Stimulated activated CD8-positive, alpha-beta memory T cell treated with anti-CD3 and anti-CD28 coated beads, Interleukin-15, amount 100 ng/mL, for 24 hours (primary cell): Measurements from ENCODE around the gene TTC7B.
"Not testable (repeated sequence)": the region's sequence is repeated elsewhere in the genome, so short reads cannot be mapped to it uniquely, and the experiment has no call there.

ENCODE experiments used
- DNase-seq: peaks from one replicate; pipeline ENCODE4 v3.0.0-alpha.2; 2020; ENCODE audit warnings: low read depth

TTC7B gene, protein sequence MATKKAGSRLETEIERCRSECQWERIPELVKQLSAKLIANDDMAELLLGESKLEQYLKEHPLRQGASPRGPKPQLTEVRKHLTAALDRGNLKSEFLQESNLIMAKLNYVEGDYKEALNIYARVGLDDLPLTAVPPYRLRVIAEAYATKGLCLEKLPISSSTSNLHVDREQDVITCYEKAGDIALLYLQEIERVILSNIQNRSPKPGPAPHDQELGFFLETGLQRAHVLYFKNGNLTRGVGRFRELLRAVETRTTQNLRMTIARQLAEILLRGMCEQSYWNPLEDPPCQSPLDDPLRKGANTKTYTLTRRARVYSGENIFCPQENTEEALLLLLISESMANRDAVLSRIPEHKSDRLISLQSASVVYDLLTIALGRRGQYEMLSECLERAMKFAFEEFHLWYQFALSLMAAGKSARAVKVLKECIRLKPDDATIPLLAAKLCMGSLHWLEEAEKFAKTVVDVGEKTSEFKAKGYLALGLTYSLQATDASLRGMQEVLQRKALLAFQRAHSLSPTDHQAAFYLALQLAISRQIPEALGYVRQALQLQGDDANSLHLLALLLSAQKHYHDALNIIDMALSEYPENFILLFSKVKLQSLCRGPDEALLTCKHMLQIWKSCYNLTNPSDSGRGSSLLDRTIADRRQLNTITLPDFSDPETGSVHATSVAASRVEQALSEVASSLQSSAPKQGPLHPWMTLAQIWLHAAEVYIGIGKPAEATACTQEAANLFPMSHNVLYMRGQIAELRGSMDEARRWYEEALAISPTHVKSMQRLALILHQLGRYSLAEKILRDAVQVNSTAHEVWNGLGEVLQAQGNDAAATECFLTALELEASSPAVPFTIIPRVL

DNA sequence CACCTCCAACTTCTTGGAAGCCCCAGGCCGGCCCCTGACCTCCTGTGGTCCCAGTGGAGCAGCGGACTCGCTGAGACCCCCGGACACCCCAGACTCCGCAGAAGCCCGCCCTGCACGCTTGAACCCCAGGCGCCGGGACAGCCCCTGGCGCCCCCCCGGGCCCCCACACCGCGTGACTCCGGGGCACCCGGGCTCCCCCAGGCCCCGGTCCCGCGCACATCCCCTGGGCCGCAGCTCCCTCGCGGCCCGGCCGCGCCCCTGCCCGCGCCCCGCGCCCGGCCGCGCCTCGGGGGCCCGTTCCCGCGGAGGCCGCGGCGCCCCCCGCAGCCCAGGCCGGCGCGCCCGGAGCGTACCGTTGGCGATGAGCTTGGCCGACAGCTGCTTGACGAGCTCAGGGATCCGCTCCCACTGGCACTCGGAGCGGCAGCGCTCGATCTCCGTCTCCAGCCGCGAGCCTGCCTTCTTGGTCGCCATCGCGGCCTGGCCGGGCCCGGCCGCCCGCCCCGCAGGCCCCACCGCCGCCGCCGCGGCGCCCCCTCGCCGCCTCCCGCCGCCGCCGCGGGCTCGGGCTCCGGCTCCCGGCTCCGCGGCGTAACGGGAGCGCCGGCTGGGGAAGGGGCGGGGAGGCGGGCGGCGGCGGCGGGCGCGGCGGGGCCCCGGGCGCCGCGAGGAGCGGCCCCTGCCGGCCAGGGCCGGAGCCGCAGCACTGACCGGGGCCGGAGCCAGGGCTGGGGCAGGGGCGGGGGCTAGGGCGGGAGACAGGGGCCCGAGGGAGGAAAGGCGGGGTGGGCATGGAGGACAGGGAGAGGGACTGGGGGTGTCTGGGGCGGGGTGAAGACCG is at the start of gene TTC7B:
TSS of gene TTC7B (minus strand) at position 609 of the 841 bp plus-strand sequence. CDS start at position 474, 135 bp downstream.
- no peak for DNase-seq

- no peak for DNase-seq
Measured at GRCh38 chr14:90864741-90865140, 48.5 kb upstream of the TTC7B start.

- DNase-seq: no peak
Measured at GRCh38 chr14:90858511-90858910, 42.3 kb upstream of the TTC7B start.

DNA sequence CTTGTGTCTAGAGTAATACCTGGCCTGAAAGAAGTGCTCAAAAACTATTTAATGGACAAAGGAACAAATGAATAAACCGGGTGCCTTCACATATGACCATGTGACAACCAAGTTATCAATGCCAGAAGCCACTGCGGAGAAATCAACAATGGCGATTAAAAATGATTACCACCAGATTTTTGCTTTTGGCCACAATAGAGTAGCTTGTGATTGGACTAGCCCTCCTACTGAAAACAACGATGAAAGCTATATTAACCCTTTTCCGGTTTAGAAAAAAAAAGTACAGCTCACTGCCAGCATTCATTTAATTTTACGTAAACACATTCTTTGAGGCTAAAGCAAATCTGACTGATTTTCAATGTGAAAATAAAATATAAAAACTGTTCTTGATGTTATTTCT is 41.6 kb upstream of the TTC7B start:
- no peak for DNase-seq

DNA sequence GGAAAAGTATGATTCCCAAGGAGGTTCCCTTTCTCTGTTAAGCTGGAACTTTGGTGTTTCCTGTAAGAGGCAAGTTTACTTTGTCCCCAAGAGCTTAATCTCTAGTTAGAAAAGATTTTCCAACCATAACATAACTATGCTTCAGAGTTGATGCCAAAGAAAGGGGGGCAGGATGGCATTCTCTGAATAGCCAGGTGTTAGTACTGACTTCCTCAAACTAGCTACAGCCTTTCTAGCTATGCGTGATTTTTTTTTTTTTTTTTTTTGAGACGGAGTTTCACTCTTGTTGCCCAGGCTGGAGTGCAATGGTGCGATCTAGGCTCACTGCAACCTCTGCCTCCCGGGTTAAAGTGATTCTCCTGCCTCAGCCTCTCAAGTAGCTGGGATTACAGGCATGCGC is 39.9 kb upstream of the TTC7B start:
- DNase-seq: not testable (repeated sequence)

- DNase-seq: no peak
Measured at GRCh38 chr14:90853116-90853515, 36.9 kb upstream of the TTC7B start.

- no peak for DNase-seq
Measured at GRCh38 chr14:90851327-90852036, 35.3 kb upstream of the TTC7B start.

- DNase-seq: no peak
Measured at GRCh38 chr14:90850487-90850886, 34.3 kb upstream of the TTC7B start.

DNA sequence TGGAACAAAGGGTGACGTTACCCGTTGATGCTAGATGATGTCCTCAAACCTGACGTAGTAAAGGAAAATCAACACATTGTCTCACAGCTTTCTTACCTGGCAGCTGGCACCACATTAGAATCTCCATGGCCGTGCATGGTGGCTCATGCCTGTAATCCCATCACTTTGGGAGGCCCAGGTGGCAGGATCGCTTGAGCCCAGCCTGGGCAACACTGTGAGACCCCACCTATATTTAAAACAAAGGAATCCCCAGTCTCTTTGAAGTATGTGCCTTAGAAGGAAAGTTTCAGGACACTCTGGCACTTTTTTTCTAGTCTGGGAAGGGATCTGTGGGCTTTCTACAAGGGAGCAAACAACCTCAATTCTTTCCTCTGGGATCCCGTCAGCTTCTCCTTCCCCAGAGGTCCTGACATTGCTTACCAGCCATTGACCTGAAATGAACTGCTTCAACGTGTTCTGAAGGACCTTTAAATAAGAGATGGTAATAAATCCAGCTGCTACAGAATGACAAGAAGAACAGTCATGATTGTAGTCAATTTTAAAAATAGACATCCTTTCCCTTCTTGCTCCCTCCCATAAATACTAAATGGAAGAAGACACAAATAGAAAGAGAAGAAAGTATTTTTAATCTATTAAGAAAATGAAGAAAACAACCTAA is 33.7 kb upstream of the TTC7B start:
- no peak for DNase-seq

- no peak for DNase-seq
Measured at GRCh38 chr14:90848944-90849731, 32.9 kb upstream of the TTC7B start.

DNA sequence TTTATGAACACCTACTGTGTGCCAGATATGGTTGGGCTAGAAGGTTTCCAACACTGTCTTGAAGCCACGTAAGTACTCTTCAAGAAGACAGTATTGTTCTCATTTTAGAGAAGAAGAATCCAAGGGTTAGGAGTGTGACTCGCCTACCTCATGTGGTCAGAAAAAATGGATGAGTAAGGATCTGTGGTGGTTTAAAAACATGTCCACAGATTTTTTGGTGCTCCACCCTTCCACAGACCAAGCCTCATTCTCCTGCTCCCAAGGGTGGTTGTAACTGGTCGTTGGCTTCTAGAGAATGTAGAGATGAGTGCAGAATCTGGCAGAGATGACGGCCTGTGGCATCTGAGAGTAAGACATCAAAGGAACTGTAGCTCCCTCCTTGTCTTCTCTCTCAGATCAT is 30.3 kb upstream of the TTC7B start:
- DNase-seq: no peak

- no peak for DNase-seq
Measured at GRCh38 chr14:90844321-90844720, 28.1 kb upstream of the TTC7B start.

DNA sequence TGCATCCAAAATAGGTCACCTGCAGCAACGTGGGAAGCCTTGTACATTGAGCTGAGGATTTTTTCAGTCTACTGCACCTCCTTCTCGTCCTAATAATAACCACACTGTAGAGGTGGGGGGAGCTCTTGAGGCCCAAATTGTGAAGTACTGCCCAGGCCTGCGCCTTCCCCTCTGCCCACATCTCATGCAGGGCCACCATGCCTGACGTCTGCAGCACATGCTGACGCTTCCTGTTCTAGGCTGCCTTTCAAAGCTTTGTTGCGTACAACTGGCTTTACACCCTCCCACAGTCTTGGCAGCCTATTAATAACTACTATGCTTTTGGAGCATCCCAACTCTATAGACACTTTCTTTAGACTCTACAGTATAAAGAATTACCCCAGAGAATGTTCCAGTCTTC is 26.5 kb upstream of the TTC7B start:
- DNase-seq: no peak

DNA sequence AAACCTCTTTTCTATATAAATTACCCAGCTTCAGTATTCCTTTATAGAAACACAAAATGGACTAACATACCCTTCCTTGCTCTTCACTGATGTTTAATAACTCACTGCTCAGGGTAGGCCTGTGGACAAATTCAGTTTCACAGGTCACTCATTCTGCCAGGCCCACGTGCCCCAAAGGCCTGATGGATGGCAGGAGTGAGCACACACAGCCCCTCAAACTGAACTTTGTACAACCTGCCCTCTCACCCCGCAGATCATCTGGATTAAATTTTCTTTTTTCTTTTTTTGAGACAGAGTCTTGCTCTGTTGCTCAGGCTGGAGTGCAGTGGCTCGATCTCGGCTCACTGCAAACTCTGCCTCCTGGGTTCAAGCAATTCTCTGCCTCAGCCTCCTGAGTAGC is 24.4 kb upstream of the TTC7B start:
- DNase-seq: not testable (repeated sequence)

DNA sequence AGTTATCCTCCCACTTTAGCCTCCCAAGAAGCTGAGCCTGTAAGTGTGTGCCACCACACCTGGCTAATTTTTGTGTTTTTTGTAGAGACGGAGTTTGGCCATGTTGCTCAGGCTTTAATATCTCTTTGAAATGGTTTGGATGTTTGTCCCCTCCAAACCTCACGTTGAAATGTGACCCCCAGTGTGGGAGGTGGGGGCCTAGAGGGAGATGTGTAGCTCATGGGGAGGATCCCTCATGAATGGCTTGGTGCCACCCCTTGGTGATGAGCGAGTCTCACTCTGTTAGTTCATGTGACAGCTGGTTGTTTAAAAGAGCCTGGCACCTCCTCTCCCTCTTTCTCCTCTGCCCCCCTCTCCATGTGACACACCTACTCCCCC is 23.6 kb upstream of the TTC7B start:
- no peak for DNase-seq

- no peak for DNase-seq
Measured at GRCh38 chr14:90839024-90839888, 23.0 kb upstream of the TTC7B start.

DNA sequence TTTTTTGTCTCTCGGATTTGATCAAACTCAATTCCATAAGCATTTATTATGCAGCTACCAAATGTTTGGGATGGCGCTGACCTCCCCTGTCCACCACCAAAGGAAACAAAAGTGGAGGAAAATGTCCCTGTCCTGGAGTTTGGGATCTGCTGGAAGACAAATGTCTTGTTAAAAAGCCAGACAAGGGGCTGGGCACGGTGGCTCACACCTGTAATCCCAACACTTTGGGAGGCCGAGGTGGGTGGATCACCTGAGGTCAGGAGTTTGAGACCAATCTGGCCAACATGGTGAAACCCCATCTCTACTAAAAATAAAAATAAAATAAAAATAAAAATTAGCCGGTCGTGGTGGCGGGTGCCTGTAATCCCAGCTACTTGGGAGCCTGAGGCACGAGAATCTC is 22.3 kb upstream of the TTC7B start:
- DNase-seq: not testable (repeated sequence)

GRCh38 chr14:90837355-90837754 is 21.1 kb upstream of the TTC7B start:
- no peak for DNase-seq

DNA sequence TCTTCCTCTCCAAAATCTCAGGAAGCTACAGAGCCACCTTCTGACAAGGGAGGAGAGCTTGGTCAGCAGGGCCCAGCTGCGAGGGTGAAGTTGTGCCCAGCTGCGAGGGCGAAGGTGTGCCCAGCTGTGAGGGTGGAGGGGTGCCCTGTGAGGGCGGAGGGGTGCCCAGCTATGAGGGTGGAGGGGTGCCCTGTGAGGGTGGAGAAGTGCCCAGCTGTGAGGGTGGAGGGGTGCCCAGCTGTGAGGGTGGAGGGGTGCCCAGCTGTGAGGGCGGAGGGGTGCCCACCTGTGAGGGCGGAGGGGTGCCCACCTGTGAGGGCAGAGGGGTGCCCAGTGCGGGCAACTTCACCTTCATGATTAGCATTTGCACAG is 20.4 kb upstream of the TTC7B start:
- DNase-seq: no peak
